HepG2 (cell line): ENCODE results near the gene EIF4G3. TPM values are rescaled to one million over a fixed set of nuclear protein-coding genes. Genes with fewer than 3 reads are reported as not detected.
A peak's percentile ranks its signal among the peaks of the same experiment; 100 is the strongest.

Source experiments
- EEA1 ChIP-seq: sonication (generic); formaldehyde crosslinking; IDR thresholded peaks from 2 replicates; pipeline ENCODE4 v1.5.1; 2020; ENCODE audit warnings: mild to moderate bottlenecking, missing genetic modification reagents, borderline replicate concordance
- FOXC1 ChIP-seq: sonication (generic); formaldehyde crosslinking; IDR thresholded peaks from 2 replicates; pipeline ENCODE4 v1.8.0; 2022; ENCODE audit warnings: mild to moderate bottlenecking, missing genetic modification reagents, borderline replicate concordance
- FOXJ3 ChIP-seq: sonication (generic); formaldehyde crosslinking; IDR thresholded peaks from 2 replicates; pipeline ENCODE4 v1.4.0; 2020; ENCODE audit warnings: missing genetic modification reagents, mild to moderate bottlenecking, borderline replicate concordance
- HNRNPH1 ChIP-seq: fragments of 200-400 bp; formaldehyde crosslinking; optimal IDR thresholded peaks from 2 replicates; pipeline ENCODE3; 2017; ENCODE audit warnings: mild to moderate bottlenecking, low read depth, low read length
- MIXL1 ChIP-seq: IDR thresholded peaks from 2 replicates; pipeline ENCODE4 v1.6.1; 2016
- ZNF343 ChIP-seq: sonication (generic); formaldehyde crosslinking; IDR thresholded peaks from 2 replicates; pipeline ENCODE4 v1.4.0; 2020; ENCODE audit warnings: mild to moderate bottlenecking, missing genetic modification reagents
- ZNF674 ChIP-seq: sonication (generic); formaldehyde crosslinking; IDR thresholded peaks from 2 replicates; pipeline ENCODE4 v1.5.0; 2020; ENCODE audit warnings: low read depth, mild to moderate bottlenecking, missing genetic modification reagents
- ZNF83 ChIP-seq: sonication (generic); formaldehyde crosslinking; IDR thresholded peaks from 2 replicates; pipeline ENCODE4 v1.4.0; 2020; ENCODE audit warnings: missing genetic modification reagents, mild to moderate bottlenecking, borderline replicate concordance
- ZSCAN29 ChIP-seq: sonication (generic); formaldehyde crosslinking; conservative IDR thresholded peaks from 2 replicates; pipeline ENCODE4 v1.4.0; 2020; ENCODE audit warnings: mild to moderate bottlenecking, missing genetic modification reagents
- polyA plus RNA-seq, 8 experiments: library from polyadenylated mRNA; depleted of rRNA in 3 of 8; stranded (reverse) in 7 of 8; unstranded in 1 of 8; fragments of >200 nt; fragmentation: Illumina TruSeq in 4 of 8; extraction: Trizol in 4 of 8; gene quantifications; 2 replicates each; pipeline versions ENCODE4 v1.2.1 to v1.2.3, GENCODE V29; 2011 to 2016; ENCODE audit warnings: low read depth in 4 of 8, missing spikeins in 1 of 8, mixed read lengths in 1 of 8; ENCODE audit not compliant: insufficient read depth in 1 of 8
- total RNA-seq, 5 experiments: library from RNA; depleted of rRNA; stranded (reverse); fragments of >200 nt; fragmentation: Illumina TruSeq; extraction: Trizol; gene quantifications; 2 replicates each; pipeline ENCODE4 v1.2.3, GENCODE V29; 2016; ENCODE audit warnings: low read depth in 1 of 5
- TF ChIP-seq, protein P1 (sequence below): sonication (generic); formaldehyde crosslinking; IDR thresholded peaks from 2 replicates; pipeline ENCODE4 v1.8.1; 2022; ENCODE audit warnings: low read depth, mild to moderate bottlenecking, missing genetic modification reagents
- TF ChIP-seq, protein P2 (sequence below): sonication (generic); formaldehyde crosslinking; IDR thresholded peaks from 2 replicates; pipeline ENCODE4 v1.4.0; 2020; ENCODE audit warnings: mild to moderate bottlenecking, missing genetic modification reagents
- TF ChIP-seq, protein P3 (sequence below): sonication (generic); formaldehyde crosslinking; IDR thresholded peaks from 2 replicates; pipeline ENCODE4 v1.5.0; 2020; ENCODE audit warnings: mild to moderate bottlenecking, missing genetic modification reagents, borderline replicate concordance

Gene EIF4G3
- total and polyA plus RNA-seq, 2 of the 13 experiments (the other 11 are each of a cell fraction or from before 2014, with no cell fraction given): 22.2 to 27.6 TPM

DNA sequence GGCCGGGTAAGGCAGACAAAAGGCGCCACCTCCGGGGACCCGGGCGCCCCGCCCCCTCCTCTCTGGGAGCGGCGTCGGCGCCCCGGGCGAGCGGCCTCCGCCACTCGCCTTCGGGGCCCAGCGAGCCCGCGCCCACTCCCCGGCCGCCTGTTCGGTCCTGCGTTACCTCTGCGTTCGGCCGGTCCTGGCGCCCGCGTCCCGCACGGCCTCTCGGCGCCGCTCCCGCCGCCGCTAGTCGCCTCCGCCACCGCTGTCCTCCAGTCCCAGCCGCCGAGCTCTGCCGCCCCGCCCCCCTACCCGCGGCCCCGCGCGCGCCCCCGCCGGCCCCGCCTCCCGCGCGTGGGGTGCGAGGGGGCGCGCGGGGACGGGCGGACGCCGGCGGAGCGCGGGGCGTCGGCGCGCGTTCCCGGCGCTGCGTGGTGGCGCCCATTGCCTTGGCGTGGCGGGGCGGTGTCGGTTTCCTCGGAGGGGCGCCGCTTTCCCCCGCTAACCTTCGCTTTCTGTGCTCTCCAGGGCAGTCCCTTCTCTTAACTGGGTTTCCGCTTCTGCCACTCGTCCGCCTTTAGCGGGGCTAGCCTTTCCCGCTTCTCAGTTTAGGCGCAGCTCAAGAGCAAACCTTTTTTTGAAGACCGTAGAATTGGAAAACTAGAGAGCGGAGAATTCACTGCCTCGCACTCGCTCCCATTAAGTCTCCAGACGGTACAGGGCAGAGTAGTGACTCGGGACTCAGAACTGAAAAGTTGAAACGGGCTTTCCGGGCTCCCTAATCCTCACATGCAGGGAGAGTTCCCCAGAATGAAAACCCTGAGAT, 389.5 kb downstream of the EIF4G3 start, which contains the start of gene HP1BP3 (continued):
- TF ChIP-seq, protein P1, sequence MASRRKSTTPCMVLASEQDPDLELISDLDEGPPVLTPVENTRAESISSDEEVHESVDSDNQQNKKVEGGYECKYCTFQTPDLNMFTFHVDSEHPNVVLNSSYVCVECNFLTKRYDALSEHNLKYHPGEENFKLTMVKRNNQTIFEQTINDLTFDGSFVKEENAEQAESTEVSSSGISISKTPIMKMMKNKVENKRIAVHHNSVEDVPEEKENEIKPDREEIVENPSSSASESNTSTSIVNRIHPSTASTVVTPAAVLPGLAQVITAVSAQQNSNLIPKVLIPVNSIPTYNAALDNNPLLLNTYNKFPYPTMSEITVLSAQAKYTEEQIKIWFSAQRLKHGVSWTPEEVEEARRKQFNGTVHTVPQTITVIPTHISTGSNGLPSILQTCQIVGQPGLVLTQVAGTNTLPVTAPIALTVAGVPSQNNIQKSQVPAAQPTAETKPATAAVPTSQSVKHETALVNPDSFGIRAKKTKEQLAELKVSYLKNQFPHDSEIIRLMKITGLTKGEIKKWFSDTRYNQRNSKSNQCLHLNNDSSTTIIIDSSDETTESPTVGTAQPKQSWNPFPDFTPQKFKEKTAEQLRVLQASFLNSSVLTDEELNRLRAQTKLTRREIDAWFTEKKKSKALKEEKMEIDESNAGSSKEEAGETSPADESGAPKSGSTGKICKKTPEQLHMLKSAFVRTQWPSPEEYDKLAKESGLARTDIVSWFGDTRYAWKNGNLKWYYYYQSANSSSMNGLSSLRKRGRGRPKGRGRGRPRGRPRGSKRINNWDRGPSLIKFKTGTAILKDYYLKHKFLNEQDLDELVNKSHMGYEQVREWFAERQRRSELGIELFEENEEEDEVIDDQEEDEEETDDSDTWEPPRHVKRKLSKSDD (CRISPR knock-in tag): no peak
- TF ChIP-seq EEA1 (CRISPR knock-in tag) (no peak), FOXJ3 (CRISPR knock-in tag) (no peak), ZNF83 (no peak), HNRNPH1 (peak; percentile 34), ZNF674 (no peak; the same call in 1 of the 2 replicates), FOXC1 (CRISPR knock-in tag) (peak; percentile 79; the same call in 1 of the 2 replicates), ZSCAN29 (CRISPR knock-in tag) (no peak), MIXL1 (CRISPR knock-in tag) (no peak), ZNF343 (no peak)
- TF ChIP-seq, protein P2, sequence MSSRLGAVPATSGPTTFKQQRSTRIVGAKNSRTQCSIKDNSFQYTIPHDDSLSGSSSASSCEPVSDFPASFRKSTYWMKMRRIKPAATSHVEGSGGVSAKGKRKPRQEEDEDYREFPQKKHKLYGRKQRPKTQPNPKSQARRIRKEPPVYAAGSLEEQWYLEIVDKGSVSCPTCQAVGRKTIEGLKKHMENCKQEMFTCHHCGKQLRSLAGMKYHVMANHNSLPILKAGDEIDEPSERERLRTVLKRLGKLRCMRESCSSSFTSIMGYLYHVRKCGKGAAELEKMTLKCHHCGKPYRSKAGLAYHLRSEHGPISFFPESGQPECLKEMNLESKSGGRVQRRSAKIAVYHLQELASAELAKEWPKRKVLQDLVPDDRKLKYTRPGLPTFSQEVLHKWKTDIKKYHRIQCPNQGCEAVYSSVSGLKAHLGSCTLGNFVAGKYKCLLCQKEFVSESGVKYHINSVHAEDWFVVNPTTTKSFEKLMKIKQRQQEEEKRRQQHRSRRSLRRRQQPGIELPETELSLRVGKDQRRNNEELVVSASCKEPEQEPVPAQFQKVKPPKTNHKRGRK (CRISPR knock-in tag): no peak
- TF ChIP-seq, protein P3, sequence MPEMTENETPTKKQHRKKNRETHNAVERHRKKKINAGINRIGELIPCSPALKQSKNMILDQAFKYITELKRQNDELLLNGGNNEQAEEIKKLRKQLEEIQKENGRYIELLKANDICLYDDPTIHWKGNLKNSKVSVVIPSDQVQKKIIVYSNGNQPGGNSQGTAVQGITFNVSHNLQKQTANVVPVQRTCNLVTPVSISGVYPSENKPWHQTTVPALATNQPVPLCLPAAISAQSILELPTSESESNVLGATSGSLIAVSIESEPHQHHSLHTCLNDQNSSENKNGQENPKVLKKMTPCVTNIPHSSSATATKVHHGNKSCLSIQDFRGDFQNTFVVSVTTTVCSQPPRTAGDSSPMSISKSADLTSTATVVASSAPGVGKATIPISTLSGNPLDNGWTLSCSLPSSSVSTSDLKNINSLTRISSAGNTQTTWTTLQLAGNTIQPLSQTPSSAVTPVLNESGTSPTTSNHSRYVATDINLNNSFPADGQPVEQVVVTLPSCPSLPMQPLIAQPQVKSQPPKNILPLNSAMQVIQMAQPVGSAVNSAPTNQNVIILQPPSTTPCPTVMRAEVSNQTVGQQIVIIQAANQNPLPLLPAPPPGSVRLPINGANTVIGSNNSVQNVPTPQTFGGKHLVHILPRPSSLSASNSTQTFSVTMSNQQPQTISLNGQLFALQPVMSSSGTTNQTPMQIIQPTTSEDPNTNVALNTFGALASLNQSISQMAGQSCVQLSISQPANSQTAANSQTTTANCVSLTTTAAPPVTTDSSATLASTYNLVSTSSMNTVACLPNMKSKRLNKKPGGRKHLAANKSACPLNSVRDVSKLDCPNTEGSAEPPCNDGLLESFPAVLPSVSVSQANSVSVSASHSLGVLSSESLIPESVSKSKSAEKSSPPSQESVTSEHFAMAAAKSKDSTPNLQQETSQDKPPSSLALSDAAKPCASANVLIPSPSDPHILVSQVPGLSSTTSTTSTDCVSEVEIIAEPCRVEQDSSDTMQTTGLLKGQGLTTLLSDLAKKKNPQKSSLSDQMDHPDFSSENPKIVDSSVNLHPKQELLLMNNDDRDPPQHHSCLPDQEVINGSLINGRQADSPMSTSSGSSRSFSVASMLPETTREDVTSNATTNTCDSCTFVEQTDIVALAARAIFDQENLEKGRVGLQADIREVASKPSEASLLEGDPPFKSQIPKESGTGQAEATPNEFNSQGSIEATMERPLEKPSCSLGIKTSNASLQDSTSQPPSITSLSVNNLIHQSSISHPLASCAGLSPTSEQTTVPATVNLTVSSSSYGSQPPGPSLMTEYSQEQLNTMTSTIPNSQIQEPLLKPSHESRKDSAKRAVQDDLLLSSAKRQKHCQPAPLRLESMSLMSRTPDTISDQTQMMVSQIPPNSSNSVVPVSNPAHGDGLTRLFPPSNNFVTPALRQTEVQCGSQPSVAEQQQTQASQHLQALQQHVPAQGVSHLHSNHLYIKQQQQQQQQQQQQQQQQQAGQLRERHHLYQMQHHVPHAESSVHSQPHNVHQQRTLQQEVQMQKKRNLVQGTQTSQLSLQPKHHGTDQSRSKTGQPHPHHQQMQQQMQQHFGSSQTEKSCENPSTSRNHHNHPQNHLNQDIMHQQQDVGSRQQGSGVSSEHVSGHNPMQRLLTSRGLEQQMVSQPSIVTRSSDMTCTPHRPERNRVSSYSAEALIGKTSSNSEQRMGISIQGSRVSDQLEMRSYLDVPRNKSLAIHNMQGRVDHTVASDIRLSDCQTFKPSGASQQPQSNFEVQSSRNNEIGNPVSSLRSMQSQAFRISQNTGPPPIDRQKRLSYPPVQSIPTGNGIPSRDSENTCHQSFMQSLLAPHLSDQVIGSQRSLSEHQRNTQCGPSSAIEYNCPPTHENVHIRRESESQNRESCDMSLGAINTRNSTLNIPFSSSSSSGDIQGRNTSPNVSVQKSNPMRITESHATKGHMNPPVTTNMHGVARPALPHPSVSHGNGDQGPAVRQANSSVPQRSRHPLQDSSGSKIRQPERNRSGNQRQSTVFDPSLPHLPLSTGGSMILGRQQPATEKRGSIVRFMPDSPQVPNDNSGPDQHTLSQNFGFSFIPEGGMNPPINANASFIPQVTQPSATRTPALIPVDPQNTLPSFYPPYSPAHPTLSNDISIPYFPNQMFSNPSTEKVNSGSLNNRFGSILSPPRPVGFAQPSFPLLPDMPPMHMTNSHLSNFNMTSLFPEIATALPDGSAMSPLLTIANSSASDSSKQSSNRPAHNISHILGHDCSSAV (CRISPR knock-in tag): no peak
